Measurements from ENCODE around the gene FAM227A. TPM values are rescaled to one million over a fixed set of nuclear protein-coding genes. Genes with fewer than 3 reads are reported as not detected.

Gene FAM227A
- polyA plus RNA-seq, 1 donor from 2014 or later = not detected

GRCh38 chr22:38566726-38567504 is 89.3 kb downstream of the FAM227A start:
- H3K9me3 Mint-ChIP-seq = no peaks in the 10 kb centered on the region
- H3K27me3 Mint-ChIP-seq = no peaks in the 10 kb centered on the region
- peaks cover 9 to 14% (median 9%) of the 10 kb centered on the region in 3 donors for H3K4me1 Mint-ChIP-seq
- peak overlapping the region in 1 of 4 donors; percentile 76 for H3K4me3 Mint-ChIP-seq
- H3K36me3 Mint-ChIP-seq = peaks cover 1% of the 10 kb centered on the region
- H3K27ac Mint-ChIP-seq = peak overlapping the region in 2 of 3 donors; percentile 38 to 43

GRCh38 chr22:38565441-38565840 is 90.8 kb downstream of the FAM227A start:
- Mint-ChIP-seq H3K4me1 (peaks cover 1 to 5% (median 5%) of the 10 kb centered on the region in 3 donors), H3K27ac (peak overlapping the region in 1 of 3 donors; percentile 61), H3K9me3 (no peaks in the 10 kb centered on the region), H3K36me3 (peaks cover 1% of the 10 kb centered on the region), H3K4me3 (no peak overlapping the region), H3K27me3 (no peaks in the 10 kb centered on the region)

GRCh38 chr22:38564669-38565068 is 91.5 kb downstream of the FAM227A start:
- H3K36me3 Mint-ChIP-seq = peaks cover 1% of the 10 kb centered on the region
- H3K9me3 Mint-ChIP-seq = no peaks in the 10 kb centered on the region
- no peak overlapping the region for H3K4me3 Mint-ChIP-seq
- no peaks in the 10 kb centered on the region for H3K27me3 Mint-ChIP-seq
- H3K4me1 Mint-ChIP-seq = peaks cover 1 to 4% (median 4%) of the 10 kb centered on the region in 3 donors
- H3K27ac Mint-ChIP-seq = no peak overlapping the region

GRCh38 chr22:38554281-38554680 is 101.9 kb downstream of the FAM227A start:
- Mint-ChIP-seq H3K36me3 (peaks cover 2% of the 10 kb centered on the region), H3K27ac (no peak overlapping the region), H3K9me3 (no peaks in the 10 kb centered on the region), H3K4me1 (peaks cover 0 to 2% (median 0%) of the 10 kb centered on the region in 3 donors), H3K4me3 (no peak overlapping the region), H3K27me3 (no peaks in the 10 kb centered on the region)

GRCh38 chr22:38549101-38549894 is 106.9 kb downstream of the FAM227A start:
- Mint-ChIP-seq H3K36me3 (peaks cover 2% of the 10 kb centered on the region), H3K4me1 (peaks cover 3 to 8% (median 8%) of the 10 kb centered on the region in 3 donors), H3K4me3 (peak overlapping the region in 1 of 4 donors; percentile 28), H3K9me3 (peaks cover 0 to 2% (median 2%) of the 10 kb centered on the region in 3 donors), H3K27me3 (no peaks in the 10 kb centered on the region), H3K27ac (no peak overlapping the region)

GRCh38 chr22:38540701-38541100 is 115.5 kb downstream of the FAM227A start:
- H3K36me3 Mint-ChIP-seq = no peaks in the 10 kb centered on the region
- no peak overlapping the region for H3K27ac Mint-ChIP-seq
- H3K4me1 Mint-ChIP-seq = peaks cover 0 to 1% (median 0%) of the 10 kb centered on the region in 3 donors
- no peaks in the 10 kb centered on the region for H3K27me3 Mint-ChIP-seq
- H3K4me3 Mint-ChIP-seq = no peak overlapping the region
- peaks cover 6 to 20% (median 13%) of the 10 kb centered on the region in 3 donors for H3K9me3 Mint-ChIP-seq

GRCh38 chr22:38531251-38531938 is 124.8 kb downstream of the FAM227A start:
- Mint-ChIP-seq H3K4me3 (peak overlapping the region in 1 of 4 donors; percentile 24), H3K9me3 (no peaks in the 10 kb centered on the region), H3K27ac (peak overlapping the region in 1 of 3 donors; percentile 14), H3K4me1 (peaks cover 5 to 6% (median 5%) of the 10 kb centered on the region in 3 donors), H3K27me3 (no peaks in the 10 kb centered on the region), H3K36me3 (no peaks in the 10 kb centered on the region)

Other genes starting within 250 kb of the FAM227A start
- not detected for gene KCNJ4, start 201.2 kb downstream of the FAM227A start, polyA plus RNA-seq
- 0.56 TPM for gene KDELR3, start 188.3 kb downstream of the FAM227A start, polyA plus RNA-seq
- gene DDX17, start 150.1 kb downstream of the FAM227A start, polyA plus RNA-seq = 55.9 TPM
- gene DMC1, start 86.2 kb downstream of the FAM227A start, polyA plus RNA-seq = not detected
- 4.9 TPM for gene CBY1, start 246 bp upstream of the FAM227A start, polyA plus RNA-seq
- gene TOMM22, start 25.6 kb upstream of the FAM227A start, polyA plus RNA-seq = 67.0 TPM
- 5.4 TPM for gene JOSD1, start 44.6 kb upstream of the FAM227A start, polyA plus RNA-seq
- 46.7 TPM for gene GTPBP1, start 49.6 kb upstream of the FAM227A start, polyA plus RNA-seq
- 206 TPM for gene SUN2, start 99.6 kb upstream of the FAM227A start, polyA plus RNA-seq
- 9.0 TPM for gene DNAL4, start 137.8 kb upstream of the FAM227A start, polyA plus RNA-seq
- 0.04 TPM for gene NPTXR, start 187.6 kb upstream of the FAM227A start, polyA plus RNA-seq
- gene CBX6, start 215.8 kb upstream of the FAM227A start, polyA plus RNA-seq = 7.1 TPM

All from IgD-negative memory B cell (primary cell).